Panc1 (cell line): ENCODE measurements around the gene ERC2. TPM values are rescaled to one million over a fixed set of nuclear protein-coding genes. Genes with fewer than 3 reads are reported as not detected.

ENCODE experiments used
- ATAC-seq: fragments of 200-7000 bp; cut with Tn5 transposase; 2 replicates; pipeline ENCODE4 v1.9.1; 2020; ENCODE audit warnings: mild to moderate bottlenecking, moderate library complexity
- BruUV-seq: library from RNA; stranded (reverse); fragments of 400-500 nt; replicated peaks from 2 replicates; lab custom pipeline; 2021; lab: Mats Ljungman, UMichigan
- CTCF ChIA-PET: fragments of 300-600 bp; sonication (Branson Sonifier 250); formaldehyde crosslinking; loops from one replicate; lab custom pipeline; 2022; ENCODE audit warnings: antibody characterized with exemption; lab: Charles Lee
- POLR2A ChIA-PET: fragments of 300-600 bp; sonication (Branson Sonifier 250); formaldehyde crosslinking; loops from one replicate; lab custom pipeline; 2022; ENCODE audit warnings: antibody characterized with exemption; lab: Charles Lee
- DNase-seq: peaks from one replicate; pipeline ENCODE4 v3.0.0-alpha.2; 2010; ENCODE audit warnings: low read depth, low spot score
- H3K27ac ChIP-seq: 2 replicates; pipeline ENCODE4 v1.5.1; 2011; ENCODE audit warnings: mild to moderate bottlenecking, low read length, inconsistent platforms
- H3K27me3 ChIP-seq: fragments of 200-500 bp; sonication (Bioruptor generic); 2 replicates; pipeline ENCODE4 v1.6.0; 2014; ENCODE audit warnings: low read length, inconsistent platforms; ENCODE audit not compliant: control insufficient read depth, insufficient read depth
- H3K36me3 ChIP-seq: fragments of 200-500 bp; sonication (Bioruptor generic); 2 replicates; pipeline ENCODE4 v1.5.1; 2014; ENCODE audit warnings: inconsistent platforms, mild to moderate bottlenecking, low read length, moderate library complexity; ENCODE audit not compliant: control insufficient read depth, insufficient read depth
- H3K4me1 ChIP-seq: 2 replicates; pipeline ENCODE4 v1.5.1; 2011; ENCODE audit warnings: inconsistent platforms, mild to moderate bottlenecking, low read length, moderate library complexity; ENCODE audit not compliant: control insufficient read depth, insufficient read depth
- H3K4me3 ChIP-seq, 2 experiments: 2 replicates each; pipeline ENCODE4 v1.5.1; 2011 to 2012; ENCODE audit warnings: low read depth in 2 of 2, low read length in 2 of 2, mild to moderate bottlenecking in 2 of 2, inconsistent platforms in 1 of 2, moderate library complexity in 1 of 2
- H3K9me3 ChIP-seq: fragments of 200-500 bp; sonication (Bioruptor generic); 2 replicates; pipeline ENCODE4 v1.5.1; 2014; ENCODE audit warnings: low read depth, mild to moderate bottlenecking, inconsistent platforms, low read length, moderate library complexity; ENCODE audit not compliant: control insufficient read depth, insufficient read depth
- POLR2AphosphoS5 ChIP-seq: IDR thresholded peaks from 2 replicates; pipeline ENCODE4 v1.6.1; 2012; ENCODE audit warnings: mild to moderate bottlenecking, low read depth, low read length, moderate library complexity
- SIN3A ChIP-seq: IDR thresholded peaks from 2 replicates; pipeline ENCODE4 v1.6.1; 2012; ENCODE audit warnings: low read depth, mild to moderate bottlenecking, low read length, moderate library complexity, borderline replicate concordance; ENCODE audit not compliant: insufficient read depth
- TCF7L2 ChIP-seq: IDR thresholded peaks from 2 replicates; pipeline ENCODE4 v1.6.1; 2011; ENCODE audit warnings: mild to moderate bottlenecking, low read depth, low read length, inconsistent platforms
- in situ Hi-C: cut with HindIII; loops from 2 replicates; pipeline ENCODE4 v1.10.0; 2016; ENCODE audit warnings: low sequenced_read_pairs, low pct_unique_long_range_greater_than_20kb
- intact Hi-C: fragments of 100-400 bp; cut with micrococcal nuclease; formaldehyde crosslinking; loops from one replicate; pipeline ENCODE4 v1.10.0; 2022; ENCODE audit not compliant: unreplicated experiment
- total RNA-seq: library from RNA; stranded (reverse); gene quantifications from one replicate; pipeline ENCODE4 v1.2.1, GENCODE V29; 2021; ENCODE audit not compliant: unreplicated experiment
- TF ChIP-seq, protein P1 (sequence below): fragments of 450-650 bp; IDR thresholded peaks from 2 replicates; pipeline ENCODE4 v1.5.1; 2017; ENCODE audit warnings: mild to moderate bottlenecking
- TF ChIP-seq, protein P2 (sequence below), 2 experiments: IDR thresholded peaks; 2 replicates each; pipeline ENCODE4 v1.6.1; 2011 to 2012; ENCODE audit warnings: low read depth in 2 of 2, control low read depth in 1 of 2, low read length in 1 of 2, mild to moderate bottlenecking in 1 of 2, moderate library complexity in 1 of 2; ENCODE audit not compliant: insufficient read depth in 1 of 2

ERC2 gene
- total RNA-seq, 1 experiment from 2014 or later, result 0.33 TPM

DNA sequence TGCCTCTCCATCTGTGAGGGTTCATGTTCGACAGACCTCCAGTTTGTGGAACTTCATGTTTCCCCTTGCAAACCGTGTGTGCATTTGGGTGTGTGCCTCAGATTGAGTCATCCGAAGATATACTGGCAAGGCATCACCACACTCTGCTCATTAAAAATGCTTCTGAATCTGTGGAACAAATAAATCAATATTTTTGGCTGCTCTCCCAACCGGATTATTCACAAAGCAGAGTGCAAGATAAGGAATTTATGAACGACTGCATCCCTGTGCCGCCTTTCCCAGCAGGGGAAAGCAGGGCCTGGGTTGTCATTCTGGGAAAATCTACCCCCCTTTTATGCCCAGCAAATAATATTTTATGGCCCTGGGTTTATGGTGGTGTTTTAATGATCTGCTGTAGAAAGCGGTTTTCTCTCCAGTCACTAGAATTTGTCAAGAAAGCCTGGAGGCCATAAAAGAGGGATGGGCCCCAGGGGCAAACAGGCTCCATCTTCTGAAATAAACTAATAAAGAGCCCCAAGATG lies 976.9 kb downstream of the ERC2 start:
- no peak for DNase-seq
- POLR2A ChIA-PET, result no interaction called here
- H3K9me3 ChIP-seq, result no peaks in the 10 kb centered on the region

DNA sequence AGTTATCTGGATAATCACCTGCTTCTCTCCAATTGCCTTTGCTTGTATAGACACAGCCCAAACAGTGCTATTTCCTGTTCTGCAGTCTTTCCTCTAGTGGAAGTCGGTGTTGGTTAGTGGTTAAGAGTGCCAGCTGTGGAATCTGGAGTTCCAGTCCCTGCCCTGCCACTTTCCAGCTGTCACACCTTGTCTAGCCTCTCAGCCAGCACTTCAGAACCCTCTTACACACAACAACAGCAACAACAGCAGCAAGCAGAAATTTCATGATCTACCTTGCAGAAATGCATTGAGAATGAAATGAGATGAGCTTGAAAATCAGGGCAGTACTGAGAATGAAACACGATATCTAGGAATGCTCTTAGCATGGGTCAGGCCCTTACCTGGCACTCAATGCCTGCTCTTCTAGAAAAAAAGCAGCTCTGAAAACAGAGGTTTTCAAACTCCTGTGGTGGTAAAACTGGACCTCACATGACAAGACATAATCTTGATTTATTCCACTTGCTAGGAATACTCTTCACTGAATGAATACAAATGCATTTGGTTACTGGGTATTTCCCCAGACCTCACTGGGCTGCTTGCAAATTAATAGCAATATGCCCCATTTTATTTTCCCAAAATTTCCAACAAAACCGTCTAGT lies 977.9 kb downstream of the ERC2 start:
- no peak overlapping the region for H3K27ac ChIP-seq
- no peak overlapping the region for H3K4me3 ChIP-seq
- BruUV-seq, result no TSS peak
- H3K27me3 ChIP-seq, result peaks cover 5% of the 10 kb centered on the region; the same call in 1 of the 2 replicates
- intact Hi-C loops, result no loop called here
- no peak for DNase-seq
- TF ChIP-seq, protein P1, sequence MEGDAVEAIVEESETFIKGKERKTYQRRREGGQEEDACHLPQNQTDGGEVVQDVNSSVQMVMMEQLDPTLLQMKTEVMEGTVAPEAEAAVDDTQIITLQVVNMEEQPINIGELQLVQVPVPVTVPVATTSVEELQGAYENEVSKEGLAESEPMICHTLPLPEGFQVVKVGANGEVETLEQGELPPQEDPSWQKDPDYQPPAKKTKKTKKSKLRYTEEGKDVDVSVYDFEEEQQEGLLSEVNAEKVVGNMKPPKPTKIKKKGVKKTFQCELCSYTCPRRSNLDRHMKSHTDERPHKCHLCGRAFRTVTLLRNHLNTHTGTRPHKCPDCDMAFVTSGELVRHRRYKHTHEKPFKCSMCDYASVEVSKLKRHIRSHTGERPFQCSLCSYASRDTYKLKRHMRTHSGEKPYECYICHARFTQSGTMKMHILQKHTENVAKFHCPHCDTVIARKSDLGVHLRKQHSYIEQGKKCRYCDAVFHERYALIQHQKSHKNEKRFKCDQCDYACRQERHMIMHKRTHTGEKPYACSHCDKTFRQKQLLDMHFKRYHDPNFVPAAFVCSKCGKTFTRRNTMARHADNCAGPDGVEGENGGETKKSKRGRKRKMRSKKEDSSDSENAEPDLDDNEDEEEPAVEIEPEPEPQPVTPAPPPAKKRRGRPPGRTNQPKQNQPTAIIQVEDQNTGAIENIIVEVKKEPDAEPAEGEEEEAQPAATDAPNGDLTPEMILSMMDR, result no peak
- TF ChIP-seq TCF7L2, result no peak
- CTCF ChIA-PET, result no interaction called here
- H3K9me3 ChIP-seq, result no peaks in the 10 kb centered on the region
- in situ Hi-C loops, result no loop called here
- POLR2A ChIA-PET, result no interaction called here
- peaks cover 6% of the 10 kb centered on the region; the same call in 1 of the 2 replicates for H3K4me1 ChIP-seq
- ATAC-seq, result no peak
- H3K36me3 ChIP-seq, result no peaks in the 10 kb centered on the region

More for the DNA sequence above, 976.9 kb downstream of the ERC2 start:
- CTCF ChIA-PET, result no interaction called here
- no peaks in the 10 kb centered on the region for H3K36me3 ChIP-seq
- TF ChIP-seq, protein P1, result no peak
- TF ChIP-seq, protein P2, sequence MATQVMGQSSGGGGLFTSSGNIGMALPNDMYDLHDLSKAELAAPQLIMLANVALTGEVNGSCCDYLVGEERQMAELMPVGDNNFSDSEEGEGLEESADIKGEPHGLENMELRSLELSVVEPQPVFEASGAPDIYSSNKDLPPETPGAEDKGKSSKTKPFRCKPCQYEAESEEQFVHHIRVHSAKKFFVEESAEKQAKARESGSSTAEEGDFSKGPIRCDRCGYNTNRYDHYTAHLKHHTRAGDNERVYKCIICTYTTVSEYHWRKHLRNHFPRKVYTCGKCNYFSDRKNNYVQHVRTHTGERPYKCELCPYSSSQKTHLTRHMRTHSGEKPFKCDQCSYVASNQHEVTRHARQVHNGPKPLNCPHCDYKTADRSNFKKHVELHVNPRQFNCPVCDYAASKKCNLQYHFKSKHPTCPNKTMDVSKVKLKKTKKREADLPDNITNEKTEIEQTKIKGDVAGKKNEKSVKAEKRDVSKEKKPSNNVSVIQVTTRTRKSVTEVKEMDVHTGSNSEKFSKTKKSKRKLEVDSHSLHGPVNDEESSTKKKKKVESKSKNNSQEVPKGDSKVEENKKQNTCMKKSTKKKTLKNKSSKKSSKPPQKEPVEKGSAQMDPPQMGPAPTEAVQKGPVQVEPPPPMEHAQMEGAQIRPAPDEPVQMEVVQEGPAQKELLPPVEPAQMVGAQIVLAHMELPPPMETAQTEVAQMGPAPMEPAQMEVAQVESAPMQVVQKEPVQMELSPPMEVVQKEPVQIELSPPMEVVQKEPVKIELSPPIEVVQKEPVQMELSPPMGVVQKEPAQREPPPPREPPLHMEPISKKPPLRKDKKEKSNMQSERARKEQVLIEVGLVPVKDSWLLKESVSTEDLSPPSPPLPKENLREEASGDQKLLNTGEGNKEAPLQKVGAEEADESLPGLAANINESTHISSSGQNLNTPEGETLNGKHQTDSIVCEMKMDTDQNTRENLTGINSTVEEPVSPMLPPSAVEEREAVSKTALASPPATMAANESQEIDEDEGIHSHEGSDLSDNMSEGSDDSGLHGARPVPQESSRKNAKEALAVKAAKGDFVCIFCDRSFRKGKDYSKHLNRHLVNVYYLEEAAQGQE (IDR thresholded peaks at IDR 0.05; ENCODE audit: insufficient read depth in 1 of 2, low read depth in 2 of 2, low read length in 1 of 2), result no peak
- TF ChIP-seq TCF7L2 (no peak), SIN3A (no peak), POLR2AphosphoS5 (no peak)
- no TSS peak for BruUV-seq
- no peak for ATAC-seq
- peaks cover 5% of the 10 kb centered on the region; the same call in 1 of the 2 replicates for H3K27me3 ChIP-seq
- H3K27ac ChIP-seq, result no peak overlapping the region
- no peak overlapping the region for H3K4me3 ChIP-seq
- in situ Hi-C loops, result no loop called here
- intact Hi-C loops, result no loop called here
- 0 out of 2 replicates have a peak, but pooled peaks cover 3% of the 10 kb centered on the region for H3K4me1 ChIP-seq
